Heart left ventricle (tissue), 16 donors: Measurements from ENCODE around the gene PDZD11. TPM values are rescaled to one million over a fixed set of nuclear protein-coding genes. Genes with fewer than 3 reads are reported as not detected.
A peak's percentile ranks its signal among the peaks of the same experiment; 100 is the strongest.

Source experiments
- ATAC-seq, 4 donors: fragments of 200-7000 bp; cut with Tn5 transposase; one replicate each; pipeline ENCODE4 v1.9.1; 2020 to 2022; ENCODE audit warnings: moderate library complexity in 4 of 4, mild to moderate bottlenecking in 3 of 4, moderate number of reproducible peaks in 1 of 4
- DNase-seq, 5 donors: peaks; one replicate each; pipeline ENCODE4 v3.0.0-alpha.2; 2020
- H3K27ac ChIP-seq, 12 donors: fragments of 200-600 bp; sonication (generic) in 4 of 12; one replicate each; pipeline versions ENCODE4 v1.5.0 to v1.8.0; 2016 to 2022; ENCODE audit warnings: mild to moderate bottlenecking in 2 of 12
- H3K27me3 ChIP-seq, 9 donors: fragments of 200-600 bp; sonication (generic) in 2 of 9; one replicate each; pipeline versions ENCODE4 v1.5.1 to v1.8.0; 2016 to 2022; ENCODE audit warnings: mild to moderate bottlenecking in 3 of 9
- H3K36me3 ChIP-seq, 9 donors: fragments of 200-600 bp; sonication (generic) in 2 of 9; one replicate each; pipeline versions ENCODE4 v1.5.0 to v1.8.0; 2018 to 2022; ENCODE audit warnings: mild to moderate bottlenecking in 2 of 9
- H3K4me1 ChIP-seq, 12 donors: fragments of 200-600 bp; sonication (generic) in 4 of 12; one replicate each; pipeline versions ENCODE4 v1.5.0 to v1.8.0; 2016 to 2022; ENCODE audit warnings: mild to moderate bottlenecking in 3 of 12
- H3K4me3 ChIP-seq, 12 donors: fragments of 200-600 bp; sonication (generic) in 4 of 12; one replicate each; pipeline versions ENCODE4 v1.5.0 to v1.8.0; 2017 to 2022; ENCODE audit warnings: mild to moderate bottlenecking in 9 of 12, moderate library complexity in 4 of 12
- H3K9me3 ChIP-seq, 12 donors: fragments of 200-600 bp; sonication (generic) in 4 of 12; one replicate each; pipeline versions ENCODE4 v1.5.0 to v1.8.0; 2016 to 2022; ENCODE audit warnings: mild to moderate bottlenecking in 1 of 12
- CTCF ChIP-seq, 12 donors: fragments of 200-600 bp; sonication (generic) in 4 of 12; IDR thresholded peaks; one replicate each; pipeline versions ENCODE4 v1.5.0 to v1.8.0; 2018 to 2022; ENCODE audit warnings: antibody characterized with exemption in 12 of 12, mild to moderate bottlenecking in 5 of 12
- POLR2A ChIP-seq, 2 donors: fragments of 450-650 bp; IDR thresholded peaks; one replicate each; pipeline ENCODE4 v1.6.1; 2017; ENCODE audit warnings: antibody characterized with exemption in 2 of 2, mild to moderate bottlenecking in 2 of 2, moderate library complexity in 2 of 2
- WGBS, 4 donors: extraction: QIAGEN DNeasy Blood & Tissue Kit in 2 of 4; methylation state at CpG; one replicate each; pipeline versions ENCODE4 v1.1.5 to v1.1.7; 2013 to 2018; 5-methylcytosine and 5-hydroxymethylcytosine counted together
- intact Hi-C, 10 donors: fragments of 100-400 bp; cut with DNase I; formaldehyde crosslinking; loops; one replicate each; pipeline versions ENCODE4 v1.11.1 to v1.14.2; 2022
- polyA plus RNA-seq, 2 donors: library from polyadenylated mRNA; stranded (reverse); fragments of 200-250 nt; gene quantifications; one replicate each; pipeline ENCODE4 v1.2.3, GENCODE V29; 2013
- total RNA-seq, 9 donors: library from RNA; depleted of rRNA in 2 of 9; stranded (reverse); fragments of >200 nt in 2 of 9; fragmentation: NEBNext Ultra II Directional in 3 of 9; extraction: Animal tissue kit (Norgen Biotek cat#: 25700) in 3 of 9; gene quantifications; one replicate each; pipeline versions ENCODE4 v1.1.0 to v1.2.4, GENCODE V29; 2016 to 2023
- donor health status: ischemic (EF 13 %, LVEDD 7.1; RV severe dilation, severe dysfunction).
- donor health status: healthy with polysubstance abuse.
- donor health status: DM: no; HTN: yes; CAD: no.
- donor health status: DM: no; HTN: no; CAD: no.
- donor health status: ischemic (EF 25% LVEDD 6.9; RV normal size, moderate dysfunction).
- donor health status: ischemic (EF 25% LVEDD 5.7; RV mildly dilated, moderate dysfunction).
- donor health status: healthy.
- donor health status: DM: yes; HTN: yes; CAD: no.
- donor health status: ischemic (EF 35%, LVEDD 5.7; RV mildly dilated, moderate dysfunction).
- donor health status: nonischemic (EF 11% LVEDD 7.7; RV severe dilation, severe dysfunction).
- donor health status: DM: yes; HTN: yes; CAD: no.
- donor health status: PGD.
- donor health status: ischemic (EF 29% LVEDD 5.4; RV normal size, mild dysfunction).
- donor health status: nonischemic (EF 23%, LVEDD 6.1; RV moderate dilation, normal function).

The PDZD11 gene
- total and polyA plus RNA-seq, 11 donors = 27.1 to 57.3 (median 36.7) TPM

GRCh38 chrX:70289168-70289792 is 447 bp downstream of the PDZD11 start:
- Histone ChIP-seq H3K27ac (peak overlapping the region in 11 of 12 donors; percentile 48 to 83 (median 69)), H3K36me3 (peaks cover 0 to 32% (median 8%) of the 10 kb centered on the region in 9 donors), H3K9me3 (no peaks in the 10 kb centered on the region), H3K4me1 (peaks cover 0 to 18% (median 6%) of the 10 kb centered on the region in 12 donors), H3K4me3 (peak overlapping the region; percentile 29 to 86 (median 59)), H3K27me3 (peaks cover 0 to 4% (median 0%) of the 10 kb centered on the region in 9 donors)
- TF ChIP-seq POLR2A (IDR thresholded peaks at IDR 0.05) (no peak), CTCF (IDR thresholded peaks at IDR 0.05) (no peak)
- 26 to 54% (median 35%) methylated on average over 11 of the region's 11 CpGs for WGBS, 4 donors
- no peak for DNase-seq
- intact Hi-C loops = loop anchor here in 3 of 10 donors (5.0 to 10.0 kb wide), 4 partner anchors 136 to 154 kb away; partner anchors contain the start of genes GDPD2 (in 1 of the 3) and IGBP1 (in 1 of the 3)
- no peak for ATAC-seq

- Histone ChIP-seq H3K9me3 (no peaks in the 10 kb centered on the region), H3K4me1 (no peaks in the 10 kb centered on the region), H3K27me3 (no peaks in the 10 kb centered on the region), H3K4me3 (no peak within 1 kb of the TSS), H3K36me3 (peaks cover 0 to 21% (median 7%) of the 10 kb centered on the region in 9 donors), H3K27ac (no peak within 1 kb of the TSS)
- TF ChIP-seq CTCF (IDR thresholded peaks at IDR 0.05) = no peak
- no peak for TF ChIP-seq POLR2A (IDR thresholded peaks at IDR 0.05)
- ATAC-seq = no peak
- 89 to 97% (median 90%) methylated on average over 21 of the region's 21 CpGs for WGBS, 4 donors
- DNase-seq = no peak
- intact Hi-C loops = loop anchor here in 3 of 10 donors (10.0 kb wide), 3 partner anchors 143 to 153 kb away; partner anchors contain the start of genes GDPD2 (in 1 of the 3) and IGBP1 (in 1 of the 3)
These were observed 7.8 kb downstream of the PDZD11 start, which contains the start of gene RAB41 for GRCh38 chrX:70281951-70282350. Gene RAB41 (plus strand): TSS chrX:70282172. CDS start chrX:70282218, 46 bp downstream.

GRCh38 chrX:70280573-70280972 is 9.2 kb downstream of the PDZD11 start:
- no peak for ATAC-seq
- WGBS, 4 donors = 64 to 93% (median 74%) methylated on average over 3 of the region's 3 CpGs
- H3K27ac ChIP-seq = no peak overlapping the region

More at GRCh38 chrX:70280573-70280972, 9.2 kb downstream of the PDZD11 start:
- no peaks in the 10 kb centered on the region for H3K27me3 ChIP-seq
- no peak overlapping the region for H3K4me3 ChIP-seq
- DNase-seq = no peak
- intact Hi-C loops = loop anchor here in 3 of 10 donors (10.0 kb wide), 3 partner anchors 144 to 154 kb away; partner anchors contain the start of genes GDPD2 (in 1 of the 3) and IGBP1 (in 1 of the 3)
- peaks cover 0 to 13% (median 2%) of the 10 kb centered on the region in 9 donors for H3K36me3 ChIP-seq
- TF ChIP-seq CTCF (IDR thresholded peaks at IDR 0.05) (no peak), POLR2A (IDR thresholded peaks at IDR 0.05) (no peak)
- no peaks in the 10 kb centered on the region for H3K4me1 ChIP-seq
- no peaks in the 10 kb centered on the region for H3K9me3 ChIP-seq
